ENCODE results near the gene DBT. TPM values are rescaled to one million over a fixed set of nuclear protein-coding genes. Genes with fewer than 3 reads are reported as not detected.
"Not testable (repeated sequence)": the region's sequence is repeated elsewhere in the genome, so short reads cannot be mapped to it uniquely, and the experiment has no call there.

The DBT gene
- total RNA-seq, 1 experiment from 2014 or later: 5.0 TPM

- DNase-seq (ENCODE audit: low read depth): no peak
These were observed 1.2 kb upstream of the DBT start for GRCh38 chr1:100250807-100251206.

GRCh38 chr1:100250264-100250663 lies 630 bp upstream of the DBT start:
- DNase-seq (ENCODE audit: low read depth): no peak

- DNase-seq (ENCODE audit: low read depth): peak; percentile 4
These were observed 488 bp downstream of the DBT start for GRCh38 chr1:100249155-100249536.

GRCh38 chr1:100246738-100247137 lies 2.9 kb downstream of the DBT start:
- DNase-seq (ENCODE audit: low read depth): no peak

GRCh38 chr1:100240631-100241030 lies 9.0 kb downstream of the DBT start:
- DNase-seq (ENCODE audit: low read depth): no peak

- DNase-seq (ENCODE audit: low read depth): no peak
These were observed 9.7 kb downstream of the DBT start for GRCh38 chr1:100239961-100240360.

- DNase-seq (ENCODE audit: low read depth): no peak
These were observed 12.5 kb downstream of the DBT start for GRCh38 chr1:100237091-100237490.

GRCh38 chr1:100234432-100234831 lies 15.2 kb downstream of the DBT start:
- DNase-seq (ENCODE audit: low read depth): no peak

- DNase-seq (ENCODE audit: low read depth): not testable (repeated sequence)
These were observed 16.1 kb downstream of the DBT start for GRCh38 chr1:100233566-100233965.

- DNase-seq (ENCODE audit: low read depth): no peak
These were observed 17.5 kb downstream of the DBT start for GRCh38 chr1:100232156-100232555.

GRCh38 chr1:100231721-100232120 lies 17.9 kb downstream of the DBT start:
- no peak for DNase-seq (ENCODE audit: low read depth)

GRCh38 chr1:100230765-100231164 lies 18.9 kb downstream of the DBT start:
- no peak for DNase-seq (ENCODE audit: low read depth)

- no peak for DNase-seq (ENCODE audit: low read depth)
These were observed 19.8 kb downstream of the DBT start for GRCh38 chr1:100229681-100230443.

GRCh38 chr1:100222428-100222827 lies 27.2 kb downstream of the DBT start:
- no peak for DNase-seq (ENCODE audit: low read depth)

GRCh38 chr1:100219883-100220282 lies 29.8 kb downstream of the DBT start:
- no peak for DNase-seq (ENCODE audit: low read depth)

- DNase-seq (ENCODE audit: low read depth): no peak
These were observed 30.2 kb downstream of the DBT start for GRCh38 chr1:100219457-100219856.

GRCh38 chr1:100217834-100218233 lies 31.8 kb downstream of the DBT start:
- no peak for DNase-seq (ENCODE audit: low read depth)

- no peak for DNase-seq (ENCODE audit: low read depth)
These were observed 34.5 kb downstream of the DBT start for GRCh38 chr1:100215101-100215500.

GRCh38 chr1:100213141-100213540 lies 36.5 kb downstream of the DBT start:
- DNase-seq (ENCODE audit: low read depth): no peak

GRCh38 chr1:100206301-100206700 lies 43.3 kb downstream of the DBT start:
- DNase-seq (ENCODE audit: low read depth): no peak

GRCh38 chr1:100205593-100205992 lies 44.0 kb downstream of the DBT start:
- DNase-seq (ENCODE audit: low read depth): not testable (repeated sequence)

GRCh38 chr1:100205103-100205502 lies 44.5 kb downstream of the DBT start:
- DNase-seq (ENCODE audit: low read depth): not testable (repeated sequence)

- DNase-seq (ENCODE audit: low read depth): not testable (repeated sequence)
These were observed 46.9 kb downstream of the DBT start for GRCh38 chr1:100202703-100203102.

GRCh38 chr1:100200060-100200459 lies 49.6 kb downstream of the DBT start:
- not testable (repeated sequence) for DNase-seq (ENCODE audit: low read depth)

All from Daoy (cell line).